Measurements from ENCODE around the gene HINT3.
"Not testable (repeated sequence)": the region's sequence is repeated elsewhere in the genome, so short reads cannot be mapped to it uniquely, and the experiment has no call there.

Gene HINT3

DNA sequence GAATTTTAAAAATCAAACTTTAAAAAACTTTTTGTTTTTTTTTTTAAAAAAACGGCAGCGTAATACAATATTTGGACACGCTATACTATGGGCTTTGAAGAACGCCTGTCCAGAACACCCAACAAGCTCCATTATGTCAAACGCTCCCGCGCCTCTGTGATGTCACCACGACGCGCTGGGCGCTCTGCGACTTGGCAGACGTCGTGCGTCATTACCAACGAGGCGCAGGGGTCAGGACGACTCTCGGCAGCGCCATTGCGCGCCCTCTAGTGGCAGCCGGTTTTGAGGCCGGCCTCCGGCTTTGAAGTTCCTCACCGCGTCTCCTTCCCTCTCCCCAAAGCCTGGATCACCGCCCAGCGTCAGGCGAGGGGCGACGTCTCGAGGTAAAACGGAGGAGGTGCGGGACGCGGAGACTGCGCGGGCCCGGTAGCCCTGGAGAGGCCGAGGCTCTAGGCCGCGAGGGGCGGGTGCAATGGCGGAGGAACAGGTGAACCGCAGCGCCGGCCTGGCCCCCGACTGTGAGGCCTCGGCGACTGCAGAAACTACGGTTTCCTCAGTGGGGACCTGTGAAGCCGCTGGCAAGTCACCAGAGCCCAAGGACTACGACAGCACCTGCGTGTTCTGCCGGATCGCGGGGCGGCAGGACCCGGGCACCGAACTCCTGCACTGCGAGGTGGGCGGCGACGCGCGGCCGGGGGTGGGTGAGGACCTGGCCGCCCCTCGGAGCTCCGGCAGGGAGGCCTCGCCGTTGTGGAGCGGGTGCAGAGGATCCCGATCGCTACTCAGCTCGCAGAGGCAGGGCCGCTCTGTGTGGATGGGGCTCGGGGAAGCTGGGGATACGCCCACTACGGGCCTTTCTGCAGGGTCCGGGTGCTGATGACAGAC is at the start of gene HINT3:
TSS of gene HINT3 (plus strand) at position 265 of the 885 bp plus-strand sequence. CDS start at position 473, 208 bp downstream.
- DNase-seq (ENCODE audit: low read depth): peak; percentile 99

DNA sequence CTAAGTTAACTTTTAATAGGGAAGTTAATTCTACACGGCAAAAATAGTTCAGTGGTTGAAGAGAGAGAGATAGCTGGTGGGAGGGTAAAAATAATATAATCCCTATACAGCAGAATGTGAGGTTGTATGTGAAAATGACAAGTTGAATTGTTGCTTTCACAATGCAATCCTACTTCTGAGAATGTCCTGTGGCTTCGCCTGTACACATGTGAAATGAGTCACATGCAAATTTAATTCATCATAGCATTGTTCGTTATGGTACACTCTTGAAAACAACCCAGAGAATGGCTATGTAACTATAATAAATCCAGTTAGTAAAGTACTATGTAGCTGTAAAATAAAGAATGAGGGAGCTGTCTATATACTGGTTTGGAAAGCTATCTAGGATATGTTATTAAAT is 46.0 kb upstream of the HINT3 start:
- DNase-seq (ENCODE audit: low read depth): no peak

DNA sequence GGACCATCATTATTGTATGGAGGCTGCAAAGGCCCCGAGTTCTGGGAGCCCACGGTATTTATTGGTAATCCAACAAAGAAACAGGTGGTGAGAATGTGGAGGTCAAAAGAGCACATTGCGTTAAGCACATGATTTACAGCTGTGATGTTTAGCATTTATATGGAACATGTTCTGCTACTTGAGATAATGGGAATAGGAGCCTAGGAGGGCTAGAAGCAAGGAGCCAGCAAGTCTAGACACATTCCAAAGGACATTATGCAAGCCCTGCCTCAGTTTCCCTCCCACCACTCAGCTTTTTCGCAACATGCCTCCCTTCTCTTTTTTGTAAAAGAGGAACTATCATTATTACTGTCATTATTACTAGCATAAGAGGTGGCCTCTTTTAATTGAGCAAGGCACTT is 45.5 kb upstream of the HINT3 start:
- DNase-seq (ENCODE audit: low read depth): not testable (repeated sequence)

DNA sequence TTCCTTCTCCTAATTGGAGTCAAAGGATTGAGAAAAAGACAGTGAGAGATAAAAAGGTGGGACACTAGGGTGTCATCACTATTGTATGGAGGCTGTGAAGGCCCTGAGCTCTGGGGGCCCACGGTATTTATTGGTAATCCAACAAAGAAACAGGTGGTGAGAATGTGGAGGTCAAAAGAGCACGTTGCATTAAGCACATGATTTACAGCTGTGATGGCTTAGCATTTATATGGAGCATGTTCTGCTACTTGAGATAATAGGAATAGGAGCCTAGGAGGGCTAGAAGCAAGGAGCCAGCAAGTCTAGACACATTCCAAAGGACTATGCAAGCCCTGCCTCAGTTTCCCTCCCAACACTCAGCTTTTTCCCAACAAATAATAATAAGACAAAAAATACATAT is 44.1 kb upstream of the HINT3 start:
- DNase-seq (ENCODE audit: low read depth): not testable (repeated sequence)

DNA sequence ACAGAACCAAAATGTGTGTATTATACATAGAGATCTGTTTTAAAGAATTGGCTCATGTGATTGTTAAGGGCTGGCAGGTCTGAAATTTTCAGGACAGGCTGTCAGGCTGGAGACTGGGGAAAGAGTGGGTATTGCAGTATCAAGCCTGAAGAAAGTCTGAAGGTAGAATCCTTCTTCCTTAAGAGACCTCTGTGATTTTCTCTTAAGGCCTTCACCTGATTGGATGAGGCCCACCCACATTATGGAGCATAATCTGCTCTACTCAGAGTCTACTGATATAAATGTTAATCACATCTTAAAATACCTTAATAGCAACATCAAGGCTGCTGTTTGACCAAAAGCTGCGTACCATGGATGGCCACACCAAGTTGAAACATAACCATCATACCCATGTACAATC is 43.4 kb upstream of the HINT3 start:
- DNase-seq (ENCODE audit: low read depth): no peak

DNA sequence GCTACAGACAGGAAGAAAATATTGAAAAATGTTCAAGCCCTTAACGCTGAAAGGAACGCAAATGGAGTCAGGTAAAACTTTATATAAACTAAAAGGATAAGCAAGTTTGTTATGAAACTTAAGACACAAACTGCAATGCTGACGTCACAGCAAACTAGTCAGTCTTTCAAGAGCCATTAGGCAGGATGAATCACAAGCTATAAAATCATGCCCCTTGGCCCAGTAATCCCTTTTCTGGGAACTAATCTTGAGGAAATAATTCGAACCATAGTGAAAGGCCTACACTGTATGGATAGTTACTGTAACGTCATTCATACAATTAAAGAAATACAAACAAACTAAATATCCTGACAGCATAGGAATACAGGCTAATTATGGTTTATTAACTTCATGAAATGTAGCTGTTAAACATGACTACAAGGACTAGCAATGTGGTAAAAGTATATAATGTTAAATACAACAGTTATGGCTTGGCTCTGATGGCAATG is 42.7 kb upstream of the HINT3 start:
- DNase-seq (ENCODE audit: low read depth): peak; percentile 35

DNA sequence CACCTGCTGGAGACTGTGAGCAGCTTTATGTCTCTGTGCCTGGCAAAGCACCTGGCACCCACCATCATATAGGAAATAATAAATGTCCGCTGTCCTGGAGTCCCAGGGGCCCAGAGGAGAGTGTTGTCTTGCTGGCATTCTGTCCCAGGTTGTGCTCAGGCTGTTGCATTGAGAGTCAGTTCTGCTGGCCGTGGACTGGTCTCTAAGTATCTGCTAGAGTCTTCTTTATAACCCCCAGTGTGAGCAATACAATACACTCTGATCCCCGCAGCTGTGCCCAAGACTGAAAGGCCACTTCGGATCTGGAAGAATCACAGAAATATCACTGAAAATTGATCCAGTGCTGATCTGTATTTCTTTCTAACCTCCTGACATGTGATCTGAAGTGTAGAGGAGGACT is 38.3 kb upstream of the HINT3 start:
- DNase-seq (ENCODE audit: low read depth): no peak

DNA sequence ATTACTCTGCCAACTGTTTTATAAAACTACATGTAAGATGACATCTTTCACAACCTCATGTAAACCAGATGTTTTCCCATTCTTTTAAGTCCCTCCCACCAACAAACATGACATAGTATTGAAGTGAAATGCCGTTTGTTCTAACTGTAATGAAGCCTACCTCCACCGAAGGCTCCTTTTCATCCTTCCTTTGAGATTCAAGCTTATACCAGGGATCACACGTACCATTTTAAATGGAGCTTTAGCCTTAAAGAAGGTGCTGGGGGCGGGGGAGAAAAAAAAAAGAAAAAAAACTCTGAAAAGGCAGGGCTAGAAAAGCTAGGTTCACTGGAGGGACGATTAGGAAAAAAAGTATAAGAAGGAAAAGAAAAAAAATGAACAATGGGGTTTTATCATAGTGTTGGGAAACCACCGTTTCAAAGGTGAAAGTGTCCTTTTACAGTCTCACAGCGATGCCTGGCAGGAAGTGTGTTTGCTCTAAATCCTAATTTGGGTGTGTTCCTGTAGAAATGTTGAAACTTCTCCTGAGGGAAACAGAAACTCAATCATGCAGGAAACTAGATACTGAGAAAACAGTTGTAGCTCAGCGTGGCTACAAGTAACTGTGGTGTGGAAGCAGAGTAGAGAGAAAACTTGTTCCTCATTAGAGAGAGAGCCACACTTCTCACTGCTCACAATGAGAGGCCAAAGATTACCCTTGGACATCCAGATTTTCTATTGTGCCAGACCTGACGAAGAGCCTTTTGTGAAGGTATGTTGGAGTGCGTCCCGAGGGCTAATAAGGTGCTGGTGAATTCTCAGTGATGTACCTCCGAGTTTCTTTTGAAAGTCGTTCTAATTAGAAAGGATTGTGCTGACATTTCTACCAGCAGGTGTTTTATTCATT is 37.6 kb upstream of the HINT3 start:
- DNase-seq (ENCODE audit: low read depth): no peak

DNA sequence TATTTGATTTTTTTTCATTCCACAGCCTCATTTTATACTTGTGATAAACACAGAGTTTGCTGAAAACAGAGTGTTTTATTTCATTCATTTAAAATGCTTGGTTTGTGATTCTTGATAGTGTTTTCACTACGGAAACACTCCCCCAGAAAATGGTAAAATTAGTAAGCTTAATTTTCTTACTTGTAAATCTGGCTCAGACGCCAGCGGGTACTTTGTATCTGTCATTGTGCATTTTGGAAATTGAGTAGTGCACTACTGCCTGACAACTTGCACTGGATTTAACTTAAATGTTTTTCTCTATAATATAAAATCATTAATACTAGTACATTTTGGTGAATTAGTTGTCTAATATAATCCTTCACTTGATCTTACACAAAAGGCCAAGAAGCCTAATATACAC is 37.0 kb upstream of the HINT3 start:
- DNase-seq (ENCODE audit: low read depth): no peak

DNA sequence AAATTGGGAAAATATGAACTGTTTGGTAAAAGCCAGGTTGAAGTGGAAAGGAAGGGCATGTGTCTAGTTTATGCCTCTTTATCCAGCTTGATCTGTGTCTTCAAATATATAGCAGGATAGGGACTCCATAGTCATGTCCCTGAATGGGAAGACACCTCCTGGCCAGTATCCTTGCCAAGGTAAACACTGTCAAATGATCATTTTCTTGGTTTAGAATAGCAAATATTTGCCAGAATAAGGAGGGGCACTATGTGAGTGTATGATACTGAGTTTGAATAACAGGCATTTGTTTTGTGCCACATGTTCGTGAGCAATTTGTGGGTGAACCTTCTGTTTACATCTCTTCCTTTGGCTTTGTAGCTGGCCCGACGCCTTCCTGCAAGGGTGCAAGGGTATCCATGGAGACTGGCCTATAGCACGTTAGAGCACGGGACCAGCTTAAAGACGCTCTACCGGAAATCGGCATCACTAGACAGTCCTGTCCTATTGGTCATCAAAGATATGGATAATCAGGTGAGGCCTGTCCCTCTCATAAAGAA is 34.2 kb upstream of the HINT3 start:
- DNase-seq (ENCODE audit: low read depth): no peak

DNA sequence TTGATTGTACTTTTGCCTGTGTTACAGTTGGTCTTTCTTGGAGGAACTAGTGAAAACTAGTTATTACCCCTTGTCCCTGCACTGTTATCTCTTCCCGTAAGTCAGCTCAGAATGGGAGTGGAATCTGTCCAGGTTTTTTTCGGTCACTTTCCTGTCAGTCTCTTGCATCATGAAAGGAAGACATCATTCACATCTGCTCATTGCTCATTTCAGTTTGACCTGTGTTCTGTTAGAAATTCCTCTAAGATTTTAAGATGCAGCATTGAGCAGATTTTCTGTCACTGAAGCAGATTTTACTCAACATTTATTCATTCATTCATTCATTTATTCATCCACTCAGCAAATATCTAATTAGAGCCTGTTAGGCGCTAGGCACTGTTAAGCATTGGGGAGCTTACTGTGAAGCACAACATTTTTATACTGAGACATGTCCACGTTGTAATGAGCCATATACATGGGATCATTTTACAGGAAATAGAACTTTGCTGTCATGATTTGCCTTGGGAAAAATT is 33.1 kb upstream of the HINT3 start:
- no peak for DNase-seq (ENCODE audit: low read depth)

DNA sequence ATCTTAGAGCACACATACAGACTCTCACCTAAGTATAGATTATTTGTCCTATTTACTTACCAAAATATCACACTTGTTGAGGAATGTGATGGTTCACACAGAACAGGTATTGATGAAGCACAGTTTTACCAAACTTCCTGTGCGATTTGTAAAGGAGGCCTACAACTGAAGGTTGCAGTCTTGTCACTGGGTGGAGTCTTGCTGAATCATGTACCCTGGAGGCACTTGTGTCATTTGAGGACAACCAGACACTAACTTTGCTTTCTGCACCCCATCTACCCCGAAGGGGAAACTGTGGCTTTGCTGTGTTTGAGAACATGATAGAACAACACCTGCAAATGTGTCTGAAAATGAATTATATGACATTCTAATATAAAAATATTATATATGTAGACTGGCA is 32.4 kb upstream of the HINT3 start:
- no peak for DNase-seq (ENCODE audit: low read depth)

DNA sequence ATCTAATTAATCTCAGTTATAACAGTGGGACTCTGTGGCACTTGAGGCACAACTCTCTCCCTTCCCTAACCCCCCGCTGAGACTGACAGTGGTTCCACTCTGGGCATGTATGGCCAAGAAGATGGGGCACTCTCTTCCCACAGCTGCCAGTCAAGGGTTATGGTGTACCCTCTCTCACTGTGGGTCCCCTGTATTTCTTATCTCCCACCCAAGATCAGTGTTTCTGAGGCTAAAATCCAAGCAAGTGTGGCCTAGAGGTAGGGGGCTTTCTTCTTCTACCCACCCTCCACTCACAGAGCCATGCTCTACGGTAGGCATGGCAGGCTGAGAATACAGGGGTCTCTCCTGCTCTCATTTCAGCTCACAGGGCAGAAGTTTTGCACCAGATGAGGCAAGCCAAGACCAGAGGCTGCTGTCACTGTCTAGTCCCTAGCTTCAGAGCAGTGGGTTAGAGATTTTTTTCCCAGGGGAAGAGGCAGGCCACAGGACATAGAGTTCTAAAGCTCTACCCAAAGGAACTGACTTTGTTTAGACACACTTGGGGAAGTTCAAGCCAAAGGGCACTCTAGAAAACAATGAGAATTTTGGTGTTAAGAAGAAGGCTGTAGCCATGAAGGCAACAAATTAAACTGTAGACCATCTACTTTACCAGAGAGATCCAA is 31.7 kb upstream of the HINT3 start:
- DNase-seq (ENCODE audit: low read depth): no peak

DNA sequence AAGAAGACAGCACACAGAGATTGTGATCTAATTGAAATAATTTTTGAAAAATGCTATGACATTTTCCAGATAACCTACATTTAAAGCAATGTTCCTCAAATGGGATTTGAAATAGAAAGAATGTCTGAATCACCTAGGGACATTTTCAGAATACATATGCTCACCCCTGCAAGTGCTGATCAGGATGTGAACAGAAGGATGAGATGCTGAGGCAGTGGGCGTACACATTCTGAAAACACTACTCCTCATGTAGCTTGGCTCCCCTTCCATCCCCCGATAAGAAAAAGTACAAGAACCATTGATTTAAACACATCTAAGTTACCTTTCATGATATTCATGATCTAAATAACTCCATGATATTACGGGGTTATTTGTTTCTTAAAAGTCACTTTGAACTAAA is 29.9 kb upstream of the HINT3 start:
- no peak for DNase-seq (ENCODE audit: low read depth)

DNA sequence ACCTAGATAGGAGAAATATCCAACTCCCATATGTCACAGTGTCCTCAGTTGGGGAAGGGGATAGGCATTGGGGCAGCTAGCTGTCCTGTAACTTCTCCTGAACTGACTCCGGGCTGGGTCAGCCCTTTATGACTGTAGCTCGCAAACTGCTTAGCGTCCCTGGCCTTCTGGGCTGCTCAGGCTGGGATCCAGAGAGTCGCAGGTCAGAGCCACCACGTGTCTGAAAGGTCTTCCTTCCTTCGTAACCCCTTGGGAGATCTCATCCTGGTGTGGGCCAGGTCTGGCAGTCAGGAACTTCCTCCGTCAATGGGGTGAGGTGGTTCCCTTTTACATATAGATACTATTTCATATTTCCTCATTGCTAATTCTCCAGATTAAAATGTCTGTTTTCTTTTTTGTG is 28.8 kb upstream of the HINT3 start:
- DNase-seq (ENCODE audit: low read depth): no peak

DNA sequence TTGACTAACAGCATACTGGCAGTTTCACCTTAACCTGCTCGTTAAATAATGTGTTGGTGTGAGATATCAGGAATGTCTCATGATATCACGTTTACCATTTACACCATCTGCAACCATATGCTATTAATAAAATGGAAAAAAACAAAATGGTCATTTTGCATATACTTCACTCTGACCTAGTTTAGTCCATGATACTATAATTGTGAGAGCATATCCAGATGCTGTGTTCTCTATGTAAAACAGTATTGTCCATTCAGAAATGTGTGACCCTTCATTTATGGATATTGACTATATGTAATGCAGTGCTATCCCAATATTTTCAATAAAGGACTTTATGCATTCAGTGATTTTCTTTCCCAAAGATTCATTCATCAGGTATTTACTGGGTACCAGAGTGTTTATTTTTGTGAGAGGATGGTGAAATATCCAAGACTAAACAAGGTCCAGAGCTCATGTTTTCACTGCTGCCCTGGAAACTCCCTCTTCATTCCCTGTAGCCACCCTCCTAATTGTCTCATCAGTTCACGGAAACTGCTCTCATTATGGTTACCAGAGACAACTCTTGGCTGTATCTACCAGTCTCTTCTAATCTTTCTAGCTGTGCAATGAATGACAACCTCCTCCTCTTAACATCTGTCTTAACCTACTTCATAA is 25.7 kb upstream of the HINT3 start:
- DNase-seq (ENCODE audit: low read depth): no peak

DNA sequence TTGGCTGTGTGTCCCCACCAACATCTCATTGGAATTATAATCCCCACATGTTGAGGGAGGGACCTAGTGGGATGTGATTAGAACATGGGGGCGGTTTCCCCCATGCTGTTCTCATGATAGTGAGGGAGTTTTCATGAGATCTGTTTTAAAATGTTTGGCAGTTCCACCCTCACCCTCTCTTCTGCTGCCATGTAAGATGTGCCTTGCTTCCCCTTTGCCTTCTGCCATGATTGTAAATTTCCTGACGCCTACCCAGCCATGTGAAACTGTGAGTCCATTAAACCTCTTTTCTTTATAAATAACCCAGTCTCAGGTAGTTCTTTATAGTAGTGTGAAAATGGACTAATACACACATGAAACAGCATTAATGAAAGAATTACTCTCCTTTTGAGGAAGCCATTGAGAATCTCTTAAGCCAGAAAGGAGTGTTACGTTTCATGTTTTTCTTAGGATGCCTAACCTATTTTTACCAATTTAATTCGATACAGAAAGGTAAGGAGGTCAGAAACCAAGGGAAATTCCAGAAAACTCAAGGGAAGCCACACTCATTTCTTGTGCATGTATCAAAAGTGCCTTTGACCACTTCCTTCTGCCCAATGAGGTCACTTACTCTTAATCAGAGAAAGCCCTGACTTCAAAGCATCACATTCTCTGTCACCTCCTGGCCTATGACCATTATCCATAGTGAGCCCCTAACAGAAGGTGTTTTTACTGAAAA is 24.7 kb upstream of the HINT3 start:
- DNase-seq (ENCODE audit: low read depth): no peak

DNA sequence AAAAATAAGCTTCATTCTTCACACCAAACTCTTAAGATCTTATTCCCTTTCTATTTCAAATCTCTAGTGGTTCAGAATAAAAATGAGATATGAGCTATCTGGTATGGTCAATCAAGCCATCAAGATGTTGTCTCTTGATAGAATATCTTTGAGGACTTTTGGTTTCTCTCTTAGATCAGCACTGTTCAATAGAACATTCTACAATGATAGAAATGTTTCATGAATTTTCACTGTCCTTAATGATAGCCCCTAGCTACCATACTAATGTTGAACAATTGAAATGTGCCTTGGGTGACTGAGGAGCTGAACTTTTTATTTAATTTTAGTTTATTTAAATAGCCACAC is 24.1 kb upstream of the HINT3 start:
- DNase-seq (ENCODE audit: low read depth): no peak

DNA sequence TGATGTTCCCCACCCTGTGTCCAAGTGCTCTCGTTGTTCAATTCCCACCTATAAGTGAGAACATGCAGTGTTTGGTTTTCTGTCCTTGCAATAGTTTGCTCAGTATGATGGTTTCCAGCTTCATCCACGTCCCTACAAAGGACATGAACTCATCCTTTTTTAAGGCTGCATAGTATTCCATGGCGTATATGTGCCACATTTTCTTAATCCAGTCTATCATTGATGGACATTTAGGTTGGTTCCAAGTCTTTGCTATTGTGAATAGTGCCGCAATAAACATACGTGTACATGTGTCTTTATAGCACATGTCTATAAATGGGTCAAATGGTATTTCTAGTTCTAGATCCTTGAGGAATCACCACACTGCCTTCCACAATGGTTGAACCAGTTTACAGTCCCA is 21.1 kb upstream of the HINT3 start:
- DNase-seq (ENCODE audit: low read depth): not testable (repeated sequence)

DNA sequence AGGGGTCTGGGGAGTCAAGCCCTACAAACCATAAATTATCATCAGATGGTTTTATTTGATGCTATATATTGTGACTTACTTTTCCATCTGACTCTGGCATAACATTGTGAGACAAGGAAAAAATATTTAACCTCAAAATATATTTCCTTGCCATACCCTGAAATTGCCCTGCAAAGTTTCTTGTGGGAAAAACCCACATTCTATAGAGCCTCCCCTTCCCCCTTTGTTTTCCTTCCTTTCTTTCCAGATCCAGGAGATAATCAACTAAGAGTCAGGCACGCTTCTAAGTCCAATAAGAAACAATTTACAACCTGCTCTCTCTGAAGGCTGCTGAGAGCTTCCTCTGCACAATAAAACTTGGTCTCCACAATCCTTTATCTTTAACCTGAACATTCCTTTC is 17.5 kb upstream of the HINT3 start:
- no peak for DNase-seq (ENCODE audit: low read depth)

DNA sequence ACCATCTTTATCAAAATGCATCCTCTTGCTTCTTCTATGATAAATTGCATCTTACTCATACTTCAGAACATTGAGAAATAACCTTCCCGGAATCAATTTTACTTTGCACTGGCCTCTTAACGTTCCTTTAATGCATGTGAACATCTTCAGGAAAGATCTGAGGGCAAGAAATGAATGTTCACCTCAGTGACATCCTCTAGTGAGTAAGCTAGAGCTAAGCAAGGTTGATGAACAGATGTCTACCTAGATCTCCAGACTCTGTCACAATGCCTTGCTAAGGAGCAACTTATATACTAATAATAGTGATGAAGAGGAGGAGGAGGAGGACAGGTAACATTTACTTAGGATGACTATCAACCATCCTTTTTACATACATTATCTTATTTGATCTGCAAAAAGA is 16.8 kb upstream of the HINT3 start:
- DNase-seq (ENCODE audit: low read depth): no peak
